Mesodermal cell (in vitro differentiated cells): ENCODE data around the gene NSUN6.
"Not testable (repeated sequence)": the region's sequence is repeated elsewhere in the genome, so short reads cannot be mapped to it uniquely, and the experiment has no call there.

ENCODE experiments used
- H3K27ac ChIP-seq: 2 replicates; pipeline ENCODE4 v1.7.0; 2013; ENCODE audit warnings: mild to moderate bottlenecking, low read depth, low read length, moderate library complexity; ENCODE audit not compliant: severe bottlenecking
- H3K36me3 ChIP-seq: 2 replicates; pipeline ENCODE4 v1.7.1; 2013; ENCODE audit warnings: mild to moderate bottlenecking, low read length, moderate library complexity; ENCODE audit not compliant: control insufficient read depth, insufficient read depth
- H3K4me1 ChIP-seq: one replicate; pipeline ENCODE4 v1.7.1; 2013; ENCODE audit warnings: mild to moderate bottlenecking, low read length; ENCODE audit not compliant: insufficient read depth, control insufficient read depth, poor library complexity, severe bottlenecking
- H3K4me3 ChIP-seq: 2 replicates; pipeline ENCODE4 v1.7.0; 2013; ENCODE audit warnings: low read length, control low read depth, mild to moderate bottlenecking; ENCODE audit not compliant: insufficient read depth, poor library complexity, severe bottlenecking; ENCODE audit errors: extremely low read depth
- H3K9me3 ChIP-seq: 2 replicates; pipeline ENCODE4 v1.7.1; 2013; ENCODE audit warnings: mild to moderate bottlenecking, low read length, moderate library complexity; ENCODE audit not compliant: control insufficient read depth
- WGBS, 2 experiments: methylation state at CpG; one replicate each; pipeline ENCODE4 v1.1.5; 2013; ENCODE audit warnings: missing lambda C conversion rate in 2 of 2; ENCODE audit not compliant: insufficient coverage in 2 of 2; 5-methylcytosine and 5-hydroxymethylcytosine counted together

NSUN6 gene

GRCh38 chr10:18608596-18608995 is 42.8 kb downstream of the NSUN6 start:
- Histone ChIP-seq H3K4me1 (peaks cover 37% of the 10 kb centered on the region), H3K9me3 (no peaks in the 10 kb centered on the region), H3K27ac (no peak overlapping the region), H3K36me3 (peaks cover 20% of the 10 kb centered on the region), H3K4me3 (no peak overlapping the region)
- no CpG with 5 or more reads among the region's 6 CpGs for WGBS, 2 experiments

GRCh38 chr10:18607503-18608378 is 43.6 kb downstream of the NSUN6 start:
- no CpG with 5 or more reads among the region's 1 CpG for WGBS, 2 experiments
- Histone ChIP-seq H3K4me3 (no peak overlapping the region), H3K4me1 (peaks cover 37% of the 10 kb centered on the region), H3K36me3 (peaks cover 16% of the 10 kb centered on the region), H3K27ac (peak overlapping the region; percentile 16), H3K9me3 (no peaks in the 10 kb centered on the region)

- Histone ChIP-seq H3K4me1 (peaks cover 32% of the 10 kb centered on the region), H3K9me3 (no peaks in the 10 kb centered on the region), H3K27ac (no peak overlapping the region), H3K36me3 (peaks cover 10% of the 10 kb centered on the region), H3K4me3 (no peak overlapping the region)
- 100% methylated on average over 2 of the region's 4 CpGs; no CpG with 5 or more reads in 1 of the 2 experiments for WGBS, 2 experiments
Measured at GRCh38 chr10:18606051-18606695, 45.2 kb downstream of the NSUN6 start.

- Histone ChIP-seq H3K27ac (peak overlapping the region; percentile 36), H3K4me1 (peaks cover 9% of the 10 kb centered on the region), H3K36me3 (peaks cover 10% of the 10 kb centered on the region), H3K4me3 (no peak overlapping the region), H3K9me3 (no peaks in the 10 kb centered on the region)
- WGBS, 2 experiments = 86 to 100% methylated on average over 1 of the region's 2 CpGs
Measured at GRCh38 chr10:18601321-18601720, 50.1 kb downstream of the NSUN6 start.

- no peaks in the 10 kb centered on the region for H3K4me1 ChIP-seq
- 86 to 100% methylated on average over 1 of the region's 3 CpGs for WGBS, 2 experiments
- no peaks in the 10 kb centered on the region for H3K9me3 ChIP-seq
- H3K4me3 ChIP-seq = no peak overlapping the region
- peaks cover 14% of the 10 kb centered on the region for H3K36me3 ChIP-seq
- no peak overlapping the region for H3K27ac ChIP-seq
Measured at GRCh38 chr10:18599392-18599791, 52.0 kb downstream of the NSUN6 start.

DNA sequence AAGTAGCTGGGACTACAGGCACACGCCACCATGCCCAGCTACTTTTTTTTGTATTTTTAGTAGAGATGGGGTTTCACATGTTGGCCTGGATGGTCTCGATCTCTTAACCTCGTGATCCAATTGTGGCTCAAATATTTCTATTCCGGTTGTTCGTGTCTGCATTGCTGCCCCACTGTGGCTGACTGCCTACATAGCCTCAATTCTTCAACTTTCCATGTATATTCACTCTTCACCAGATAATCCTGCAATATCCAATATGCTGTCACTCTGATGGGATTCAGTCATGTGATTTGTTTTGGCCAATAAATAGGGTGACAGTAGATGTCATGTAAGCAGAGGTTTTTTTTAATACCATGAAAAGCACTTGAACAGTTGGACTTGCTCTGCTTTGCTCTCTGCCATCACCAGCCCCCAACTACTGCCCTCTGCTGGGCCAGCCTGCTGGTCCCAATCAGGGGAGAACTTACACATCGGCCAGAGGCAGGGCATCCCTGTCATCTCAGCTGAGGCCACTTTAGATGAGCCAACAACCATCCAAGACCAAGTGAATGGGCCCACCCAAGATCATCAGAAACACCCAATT is 56.7 kb downstream of the NSUN6 start:
- Histone ChIP-seq H3K4me1 (no peaks in the 10 kb centered on the region), H3K9me3 (no peaks in the 10 kb centered on the region), H3K36me3 (peaks cover 5% of the 10 kb centered on the region), H3K4me3 (no peak overlapping the region), H3K27ac (no peak overlapping the region)
- WGBS, 2 experiments = 72 to 79% methylated on average over 5 of the region's 6 CpGs

DNA sequence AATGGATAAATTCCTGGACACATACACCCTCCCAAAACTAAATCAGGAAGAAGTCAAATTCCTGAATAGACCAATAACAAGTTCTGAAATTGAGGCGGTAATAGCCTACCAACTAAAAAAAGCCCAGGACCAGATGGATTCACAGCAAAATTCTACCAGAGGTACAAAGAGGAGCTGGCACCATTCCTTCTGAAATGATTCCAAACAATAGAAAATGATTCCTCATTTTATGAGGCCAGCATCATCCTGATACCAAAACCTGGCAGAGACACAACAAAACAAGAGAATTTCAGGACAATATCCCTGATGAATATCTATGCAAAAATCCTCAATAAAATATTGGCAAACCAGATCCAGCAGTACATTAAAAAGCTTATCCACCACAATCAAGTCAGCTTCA is 60.2 kb downstream of the NSUN6 start:
- H3K4me3 ChIP-seq, H3K27ac ChIP-seq, H3K9me3 ChIP-seq, H3K4me1 ChIP-seq: not testable (repeated sequence)
- peaks cover 24% of the 10 kb centered on the region for H3K36me3 ChIP-seq
- WGBS, 2 experiments = 100% methylated on average over 1 of the region's 1 CpG

DNA sequence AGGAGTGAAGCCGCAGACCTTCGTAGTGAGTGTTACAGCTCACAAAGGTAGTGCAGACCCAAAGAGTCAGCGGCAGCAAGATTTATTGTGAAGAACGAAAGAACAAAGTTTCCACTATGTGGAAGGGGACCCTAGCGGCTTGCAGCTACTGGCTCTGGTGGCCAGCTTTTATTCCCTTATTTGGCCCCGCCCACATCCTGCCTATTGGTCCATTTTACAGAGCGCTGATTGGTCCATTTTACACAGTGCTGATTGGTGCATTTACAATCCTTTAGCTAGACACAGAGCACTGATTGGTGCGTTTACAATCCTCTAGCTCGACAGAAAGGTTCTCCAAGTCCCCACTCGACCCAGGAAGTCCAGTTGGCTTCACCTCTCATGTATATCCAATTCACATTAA is 64.8 kb downstream of the NSUN6 start:
- peaks cover 36% of the 10 kb centered on the region for H3K36me3 ChIP-seq
- WGBS, 2 experiments = 90 to 95% methylated on average over 10 of the region's 10 CpGs
- not testable (repeated sequence) for H3K4me3 ChIP-seq, H3K4me1 ChIP-seq, H3K9me3 ChIP-seq, H3K27ac ChIP-seq

DNA sequence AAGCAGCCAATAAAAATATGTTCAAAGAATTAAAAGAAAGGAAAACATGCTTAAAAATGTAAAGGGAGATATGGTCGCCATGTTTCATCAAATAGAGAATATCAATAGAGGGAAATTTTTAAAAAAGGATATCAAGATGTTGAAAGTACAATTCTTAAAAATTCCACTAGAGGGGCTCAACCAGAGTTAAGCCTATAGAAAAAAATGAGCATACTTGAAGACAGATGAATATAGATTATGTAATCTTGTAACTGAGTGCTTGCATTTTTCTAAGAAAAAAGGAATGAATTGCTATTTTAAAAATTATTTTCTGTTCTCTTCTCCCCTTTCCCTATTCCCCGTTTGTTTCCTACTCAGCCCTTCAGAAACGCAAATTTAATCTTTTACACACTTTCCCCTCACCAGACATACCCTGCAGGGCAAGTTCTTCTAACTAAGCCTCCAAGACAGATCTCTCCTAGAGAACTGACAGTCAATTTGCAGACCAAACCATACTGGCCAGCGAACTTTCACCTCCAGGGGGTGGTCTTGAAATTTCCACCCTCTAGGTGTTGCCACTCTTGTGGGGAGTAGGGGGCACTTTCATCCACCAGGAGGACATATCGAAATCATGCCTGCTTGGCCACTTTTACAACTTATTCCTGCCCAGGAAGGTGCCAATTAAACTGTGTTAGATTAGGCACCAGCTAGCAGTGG is 67.7 kb downstream of the NSUN6 start:
- peaks cover under 1% of the 10 kb centered on the region for H3K9me3 ChIP-seq
- no peak overlapping the region for H3K27ac ChIP-seq
- 62 to 85% methylated on average over 3 to 4 of the region's 5 CpGs for WGBS, 2 experiments
- H3K36me3 ChIP-seq = peaks cover 63% of the 10 kb centered on the region
- no peak overlapping the region for H3K4me3 ChIP-seq
- peaks cover 7% of the 10 kb centered on the region for H3K4me1 ChIP-seq

DNA sequence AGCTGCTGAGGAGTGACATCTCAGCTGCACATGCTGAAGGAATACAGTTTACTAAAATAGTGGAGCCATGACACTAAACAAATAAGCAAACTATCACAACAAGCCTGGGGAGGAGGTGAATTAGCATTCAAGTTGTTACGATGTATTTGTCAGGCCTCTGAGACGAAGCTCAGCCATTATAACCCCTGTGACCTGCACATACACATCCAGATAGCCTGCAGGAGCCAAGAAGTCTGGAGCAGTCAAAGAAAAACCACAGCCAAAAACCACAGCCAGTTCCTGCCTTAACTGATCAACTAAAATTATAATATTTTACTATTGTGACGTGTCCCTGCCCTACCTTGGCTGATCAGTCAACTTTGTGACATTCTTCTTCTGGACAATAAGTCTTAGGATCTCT is 68.6 kb downstream of the NSUN6 start:
- Histone ChIP-seq H3K4me1 (peaks cover 7% of the 10 kb centered on the region), H3K4me3 (no peak overlapping the region), H3K27ac (no peak overlapping the region), H3K36me3 (peaks cover 68% of the 10 kb centered on the region), H3K9me3 (peaks cover 10% of the 10 kb centered on the region)
- WGBS, 2 experiments = 92% methylated on average over 2 of the region's 3 CpGs; no CpG with 5 or more reads in 1 of the 2 experiments
